HG03135 (cell line): ENCODE results near the gene SBNO2.

ENCODE experiments used
- ATAC-seq: cut with Tn5 transposase; IDR thresholded peaks from one replicate; pipeline ENCODE4 v1.9.1; 2021; ENCODE audit warnings: mild to moderate bottlenecking, moderate library complexity; ENCODE audit not compliant: unreplicated experiment

Gene SBNO2

GRCh38 chr19:1090731-1091543 is 83.1 kb downstream of the SBNO2 start:
- no peak for ATAC-seq

- ATAC-seq, result no peak
These were observed 84.2 kb downstream of the SBNO2 start for GRCh38 chr19:1089891-1090290.

GRCh38 chr19:1089126-1089771 is 84.8 kb downstream of the SBNO2 start:
- ATAC-seq, result no peak

- ATAC-seq, result no peak
These were observed 85.6 kb downstream of the SBNO2 start for GRCh38 chr19:1088416-1089010.

GRCh38 chr19:1087813-1088415 is 86.2 kb downstream of the SBNO2 start:
- no peak for ATAC-seq

- ATAC-seq, result no peak
These were observed 87.5 kb downstream of the SBNO2 start for GRCh38 chr19:1086613-1087012.

- ATAC-seq, result no peak
These were observed 88.2 kb downstream of the SBNO2 start for GRCh38 chr19:1085676-1086442.

- no peak for ATAC-seq
These were observed 88.9 kb downstream of the SBNO2 start for GRCh38 chr19:1085053-1085658.

- no peak for ATAC-seq
These were observed 89.8 kb downstream of the SBNO2 start for GRCh38 chr19:1084024-1084868.

GRCh38 chr19:1082928-1083816 is 90.9 kb downstream of the SBNO2 start:
- no peak for ATAC-seq

- ATAC-seq, result no peak
These were observed 91.7 kb downstream of the SBNO2 start for GRCh38 chr19:1082165-1082927.

GRCh38 chr19:1081301-1082164 is 92.5 kb downstream of the SBNO2 start:
- ATAC-seq, result no peak

GRCh38 chr19:1080360-1081161 is 93.5 kb downstream of the SBNO2 start:
- no peak for ATAC-seq

- ATAC-seq, result no peak
These were observed 94.4 kb downstream of the SBNO2 start for GRCh38 chr19:1079566-1080111.

GRCh38 chr19:1076951-1077350 is 97.1 kb downstream of the SBNO2 start:
- ATAC-seq, result peak; percentile 57

- no peak for ATAC-seq
These were observed 98.1 kb downstream of the SBNO2 start for GRCh38 chr19:1076046-1076386.
